ENCODE data around the gene HTR3B.
"Not testable (repeated sequence)": the region's sequence is repeated elsewhere in the genome, so short reads cannot be mapped to it uniquely, and the experiment has no call there.

Gene HTR3B

GRCh38 chr11:113934761-113935160 lies 30.2 kb downstream of the HTR3B start:
- H3K4me3 ChIP-seq (ENCODE audit: low read depth, low read length) = no peak overlapping the region
- TF ChIP-seq CTCF (IDR thresholded peaks at IDR 0.05; ENCODE audit: low read depth, low read length, missing control alignments) = no peak
- in situ Hi-C loops (cut with HindIII; ENCODE audit: low sequenced_read_pairs) = no loop called here
- no peak for DNase-seq (ENCODE audit: low read depth)

- no peak for TF ChIP-seq CTCF (IDR thresholded peaks at IDR 0.05; ENCODE audit: low read depth, low read length, missing control alignments)
- no peak for DNase-seq (ENCODE audit: low read depth)
- in situ Hi-C loops (cut with HindIII; ENCODE audit: low sequenced_read_pairs) = no loop called here
- no peak overlapping the region for H3K4me3 ChIP-seq (ENCODE audit: low read depth, low read length)
These were observed 31.3 kb downstream of the HTR3B start for GRCh38 chr11:113935858-113936257.

DNA sequence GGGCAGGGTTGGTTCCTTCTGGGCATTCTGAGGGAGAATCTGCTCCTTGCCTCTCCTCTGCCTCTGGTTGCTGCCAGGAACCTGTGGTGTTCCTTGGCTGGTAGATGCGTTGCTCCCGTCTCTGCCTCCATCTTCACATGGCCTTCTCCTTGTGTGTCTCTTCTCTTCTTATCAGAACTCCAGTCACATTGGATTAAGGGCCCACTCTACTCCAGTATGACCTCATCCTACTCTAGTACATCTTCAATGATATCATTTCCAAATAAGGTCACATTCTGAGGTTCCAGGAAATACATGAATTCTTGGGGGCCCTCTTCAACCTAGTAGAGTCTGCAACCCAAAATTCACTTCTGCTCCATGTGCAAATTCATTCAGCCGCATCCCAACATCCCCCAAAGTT lies 33.3 kb downstream of the HTR3B start:
- H3K4me3 ChIP-seq (ENCODE audit: low read depth, low read length) = no peak overlapping the region
- no peak for TF ChIP-seq CTCF (IDR thresholded peaks at IDR 0.05; ENCODE audit: low read depth, low read length, missing control alignments)
- no peak for DNase-seq (ENCODE audit: low read depth)
- in situ Hi-C loops (cut with HindIII; ENCODE audit: low sequenced_read_pairs) = no loop called here

- no peak overlapping the region for H3K4me3 ChIP-seq (ENCODE audit: low read depth, low read length)
- TF ChIP-seq CTCF (IDR thresholded peaks at IDR 0.05; ENCODE audit: low read depth, low read length, missing control alignments) = no peak
- DNase-seq (ENCODE audit: low read depth) = no peak
- in situ Hi-C loops (cut with HindIII; ENCODE audit: low sequenced_read_pairs) = no loop called here
These were observed 37.7 kb downstream of the HTR3B start for GRCh38 chr11:113942256-113942655.

DNA sequence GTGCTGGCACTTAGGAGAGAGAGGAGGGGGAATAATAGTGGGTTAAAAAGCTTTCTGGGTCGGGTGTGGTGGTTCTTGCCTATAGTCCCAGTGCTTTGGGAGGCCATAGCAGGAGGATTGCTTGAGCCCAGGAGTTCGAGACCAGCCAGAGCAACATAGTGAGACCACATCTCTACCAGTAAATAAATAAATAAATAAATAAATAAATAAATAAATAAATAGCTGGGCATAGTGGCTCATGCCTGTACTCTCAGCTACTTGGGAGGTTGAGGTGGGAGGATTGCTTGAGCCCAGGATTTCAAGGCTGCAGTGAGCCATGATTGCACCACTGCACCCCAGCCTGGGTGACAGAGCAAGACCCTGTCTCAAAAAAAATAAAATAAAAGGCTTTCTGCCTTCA lies 41.6 kb downstream of the HTR3B start:
- DNase-seq (ENCODE audit: low read depth); H3K4me3 ChIP-seq (ENCODE audit: low read depth, low read length); in situ Hi-C loops (cut with HindIII; ENCODE audit: low sequenced_read_pairs): not testable (repeated sequence)

DNA sequence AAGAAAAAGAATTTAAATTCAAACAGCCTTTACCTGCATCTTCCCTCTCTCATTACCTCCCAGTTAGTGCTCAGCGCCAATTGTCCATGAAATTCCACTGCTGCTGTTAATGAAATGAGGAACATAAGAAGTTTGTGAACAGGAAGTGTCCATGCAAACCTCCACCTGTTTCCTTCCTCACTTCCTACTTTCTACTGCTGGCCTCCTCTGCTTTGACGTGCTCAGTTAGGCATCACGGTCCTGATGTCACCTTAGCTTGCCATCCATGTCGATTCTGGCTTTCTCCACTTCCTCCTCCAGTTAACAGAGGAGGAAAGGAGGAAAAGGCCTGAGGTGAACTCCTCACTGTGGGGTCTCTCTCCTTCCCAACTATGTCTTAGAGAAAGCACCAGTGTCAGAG lies 43.4 kb downstream of the HTR3B start:
- no peak for DNase-seq (ENCODE audit: low read depth)
- no peak for TF ChIP-seq CTCF (IDR thresholded peaks at IDR 0.05; ENCODE audit: low read depth, low read length, missing control alignments)
- in situ Hi-C loops (cut with HindIII; ENCODE audit: low sequenced_read_pairs) = no loop called here
- no peak overlapping the region for H3K4me3 ChIP-seq (ENCODE audit: low read depth, low read length)

DNA sequence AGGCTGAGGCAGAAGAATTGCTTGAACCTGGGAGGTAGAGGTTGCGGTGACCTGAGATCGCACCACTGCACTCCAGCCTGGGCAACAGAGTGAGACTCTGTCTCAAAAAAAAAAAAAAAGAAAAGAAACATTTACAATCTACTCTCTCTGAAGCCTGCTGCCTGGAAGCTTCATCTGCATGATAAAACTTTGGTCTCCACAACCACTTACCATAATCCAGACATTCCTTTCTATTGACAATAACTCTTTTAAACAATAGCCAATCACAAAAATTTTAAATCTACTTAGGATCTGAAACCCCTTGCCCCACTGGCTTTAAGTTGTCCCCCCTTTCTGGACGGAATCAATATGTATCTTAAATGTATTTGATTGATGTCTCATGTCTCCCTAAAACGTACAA lies 45.3 kb downstream of the HTR3B start:
- in situ Hi-C loops (cut with HindIII; ENCODE audit: low sequenced_read_pairs) = no loop called here
- TF ChIP-seq CTCF (IDR thresholded peaks at IDR 0.05; ENCODE audit: low read depth, low read length, missing control alignments) = no peak
- no peak for DNase-seq (ENCODE audit: low read depth)
- H3K4me3 ChIP-seq (ENCODE audit: low read depth, low read length) = no peak overlapping the region

Measured in astrocyte of the cerebellum (primary cell).